Small intestine (tissue), 7 donors: ENCODE data around the gene RASGEF1C. TPM values are rescaled to one million over a fixed set of nuclear protein-coding genes. Genes with fewer than 3 reads are reported as not detected.

Source experiments
- DNase-seq, 2 donors: peaks; one replicate each; pipeline versions ENCODE4 v3.0.0 to v3.0.0-alpha.2; 2013
- FAIRE-seq: peaks from 2 replicates; lab custom pipeline; 2012; peaks lifted over from hg19 to GRCh38; lab: Jason Lieb, UNC
- H3K27ac ChIP-seq, 3 donors: one replicate each; pipeline ENCODE4 v1.5.1; 2013; ENCODE audit warnings: low read length in 2 of 3, mild to moderate bottlenecking in 2 of 3, control low read depth in 1 of 3, inconsistent platforms in 1 of 3, low read depth in 1 of 3, moderate library complexity in 1 of 3
- H3K27me3 ChIP-seq, 3 donors: one replicate each; pipeline ENCODE4 v1.6.1; 2013; ENCODE audit warnings: low read length in 3 of 3, inconsistent platforms in 1 of 3; ENCODE audit not compliant: control insufficient read depth in 3 of 3, insufficient read depth in 3 of 3
- H3K36me3 ChIP-seq, 3 donors: one replicate each; pipeline ENCODE4 v1.6.1; 2013; ENCODE audit warnings: low read length in 3 of 3, inconsistent platforms in 1 of 3, low read depth in 1 of 3, mild to moderate bottlenecking in 1 of 3, moderate library complexity in 1 of 3; ENCODE audit not compliant: control insufficient read depth in 3 of 3, insufficient read depth in 2 of 3
- H3K4me1 ChIP-seq, 3 donors: one replicate each; pipeline ENCODE4 v1.6.1; 2013; ENCODE audit warnings: low read length in 2 of 3, inconsistent platforms in 1 of 3, low read depth in 1 of 3, mild to moderate bottlenecking in 1 of 3, moderate library complexity in 1 of 3; ENCODE audit not compliant: control insufficient read depth in 3 of 3, insufficient read depth in 2 of 3
- H3K4me3 ChIP-seq, 3 donors: one replicate each; pipeline ENCODE4 v1.5.1; 2013; ENCODE audit warnings: low read length in 3 of 3, control low read depth in 1 of 3, inconsistent platforms in 1 of 3, low read depth in 1 of 3, mild to moderate bottlenecking in 1 of 3, moderate library complexity in 1 of 3
- H3K9me3 ChIP-seq, 2 donors: one replicate each; pipeline ENCODE4 v1.6.1; 2013; ENCODE audit warnings: low read depth in 1 of 2, low read length in 1 of 2; ENCODE audit not compliant: control insufficient read depth in 2 of 2, insufficient read depth in 1 of 2
- WGBS, 3 donors: extraction: QIAGEN DNeasy Blood & Tissue Kit; methylation state at CpG; one replicate each; pipeline ENCODE4 v1.1.7; 2013; 5-methylcytosine and 5-hydroxymethylcytosine counted together
- polyA plus RNA-seq, 4 donors: library from polyadenylated mRNA; stranded (reverse) in 3 of 4; unstranded in 1 of 4; fragments of 200-250 nt in 3 of 4; fragments of 120-200 nt in 1 of 4; gene quantifications; one replicate each; pipeline versions ENCODE4 v1.2.1 to v1.2.3, GENCODE V29; 2013
- donor health status: healthy with polysubstance abuse.
- donor health status: control.
- donor health status: control.
- donor health status: Bipolar disorder and iron deficiency.
- donor health status: healthy.

RASGEF1C gene
- polyA plus RNA-seq, 4 donors, result 0.37 to 0.54 (median 0.40) TPM; not detected in 1

DNA sequence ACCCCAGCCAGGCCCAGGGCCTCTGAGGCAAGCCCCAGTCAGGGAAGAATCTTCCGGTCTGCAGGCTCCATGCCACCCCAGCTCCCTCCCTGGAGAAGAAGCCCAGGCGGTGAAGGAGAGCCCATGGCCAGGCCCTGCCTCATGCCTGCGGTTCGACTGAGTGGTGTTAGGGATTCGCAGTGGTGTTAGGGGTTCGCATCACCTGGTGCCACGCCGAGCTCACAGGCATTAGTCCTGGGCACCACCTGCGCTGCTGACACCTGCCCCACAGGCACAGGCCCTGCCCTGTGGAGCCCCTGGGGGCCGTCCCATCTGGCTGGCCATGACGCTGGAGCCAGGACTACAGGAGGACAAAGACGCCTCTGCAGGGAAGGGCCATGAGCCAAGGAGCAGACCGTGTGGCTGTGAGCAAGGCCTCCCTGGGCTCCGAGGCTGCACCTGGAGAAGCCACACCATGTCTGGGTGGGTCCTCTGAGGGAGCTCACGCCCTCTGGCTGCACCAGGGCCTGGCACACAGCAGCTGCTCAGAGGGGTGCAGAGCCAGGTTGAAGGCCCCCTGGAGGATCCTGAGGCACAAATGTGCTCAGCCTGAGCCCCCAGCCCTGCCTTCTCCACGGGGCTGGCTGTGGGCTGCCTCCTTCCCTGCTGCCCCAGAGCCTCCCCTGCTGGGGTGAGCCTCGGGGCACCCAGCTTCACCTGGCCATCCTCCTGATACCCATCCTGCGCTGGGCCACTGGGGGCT, 109.8 kb downstream of the RASGEF1C start:
- H3K36me3 ChIP-seq, result no peaks in the 10 kb centered on the region

DNA sequence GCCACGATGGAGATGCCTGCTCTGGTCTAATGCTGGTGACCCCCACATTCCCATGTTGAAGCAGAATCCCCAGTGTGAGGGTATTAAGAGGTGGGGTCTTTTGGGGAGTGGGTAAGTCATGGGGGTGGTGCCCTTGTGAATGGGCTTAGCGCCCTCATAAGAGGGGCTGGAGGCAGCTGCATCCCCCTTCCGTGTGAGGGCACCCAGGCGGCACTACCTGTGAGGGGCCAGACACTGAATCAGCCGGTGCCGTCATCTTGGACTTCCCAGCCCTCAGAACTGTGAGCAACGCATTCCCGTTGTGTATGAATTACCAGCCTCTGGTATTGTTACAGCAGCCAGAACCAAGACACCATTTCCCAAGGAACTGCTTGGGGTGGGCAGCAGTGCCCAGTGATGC, 110.5 kb downstream of the RASGEF1C start:
- H3K36me3 ChIP-seq, result no peaks in the 10 kb centered on the region
- no peak overlapping the region for H3K4me3 ChIP-seq
- H3K9me3 ChIP-seq, result no peaks in the 10 kb centered on the region
- H3K4me1 ChIP-seq, result no peaks in the 10 kb centered on the region
- H3K27ac ChIP-seq, result no peak overlapping the region
- no peaks in the 10 kb centered on the region for H3K27me3 ChIP-seq
- FAIRE-seq, result no peak
- WGBS, 3 donors, result 89 to 95% (median 91%) methylated on average over 6 to 8 of the region's 8 CpGs
- DNase-seq, result no peak

More for the DNA sequence above, 109.8 kb downstream of the RASGEF1C start:
- H3K27ac ChIP-seq, result no peak overlapping the region
- no peaks in the 10 kb centered on the region for H3K9me3 ChIP-seq
- DNase-seq, result no peak
- 75 to 82% (median 81%) methylated on average over 18 of the region's 18 CpGs for WGBS, 3 donors
- H3K4me3 ChIP-seq, result no peak overlapping the region
- no peaks in the 10 kb centered on the region for H3K4me1 ChIP-seq
- H3K27me3 ChIP-seq, result peaks cover 0 to under 1% (median 0%) of the 10 kb centered on the region in 3 donors
- FAIRE-seq, result no peak

DNA sequence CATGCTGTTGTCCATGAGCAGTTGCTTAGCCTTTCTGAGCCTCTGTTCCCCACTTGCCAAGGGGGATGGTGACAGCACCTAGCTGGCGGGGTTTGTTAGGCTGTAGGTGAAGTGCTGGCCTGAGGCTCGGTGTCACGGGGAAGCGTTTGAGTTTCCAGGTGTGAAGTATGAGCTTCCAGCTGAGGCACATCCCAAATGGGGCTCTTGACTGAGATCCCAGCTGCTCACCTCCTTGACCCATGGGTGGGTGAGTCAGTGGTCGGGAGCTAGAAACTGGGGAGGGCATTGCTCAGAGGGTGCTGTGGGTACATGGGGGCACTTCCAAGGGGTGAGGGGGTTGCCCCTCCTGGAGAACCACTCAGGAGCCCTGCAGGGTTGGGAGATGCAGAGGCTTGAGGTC, 111.1 kb downstream of the RASGEF1C start:
- no peak overlapping the region for H3K27ac ChIP-seq
- H3K27me3 ChIP-seq, result no peaks in the 10 kb centered on the region
- WGBS, 3 donors, result 88 to 89% (median 89%) methylated on average over 5 of the region's 5 CpGs
- DNase-seq (no peak), FAIRE-seq (no peak)
- H3K9me3 ChIP-seq, result no peaks in the 10 kb centered on the region
- no peak overlapping the region for H3K4me3 ChIP-seq
- H3K4me1 ChIP-seq, result no peaks in the 10 kb centered on the region
- no peaks in the 10 kb centered on the region for H3K36me3 ChIP-seq

DNA sequence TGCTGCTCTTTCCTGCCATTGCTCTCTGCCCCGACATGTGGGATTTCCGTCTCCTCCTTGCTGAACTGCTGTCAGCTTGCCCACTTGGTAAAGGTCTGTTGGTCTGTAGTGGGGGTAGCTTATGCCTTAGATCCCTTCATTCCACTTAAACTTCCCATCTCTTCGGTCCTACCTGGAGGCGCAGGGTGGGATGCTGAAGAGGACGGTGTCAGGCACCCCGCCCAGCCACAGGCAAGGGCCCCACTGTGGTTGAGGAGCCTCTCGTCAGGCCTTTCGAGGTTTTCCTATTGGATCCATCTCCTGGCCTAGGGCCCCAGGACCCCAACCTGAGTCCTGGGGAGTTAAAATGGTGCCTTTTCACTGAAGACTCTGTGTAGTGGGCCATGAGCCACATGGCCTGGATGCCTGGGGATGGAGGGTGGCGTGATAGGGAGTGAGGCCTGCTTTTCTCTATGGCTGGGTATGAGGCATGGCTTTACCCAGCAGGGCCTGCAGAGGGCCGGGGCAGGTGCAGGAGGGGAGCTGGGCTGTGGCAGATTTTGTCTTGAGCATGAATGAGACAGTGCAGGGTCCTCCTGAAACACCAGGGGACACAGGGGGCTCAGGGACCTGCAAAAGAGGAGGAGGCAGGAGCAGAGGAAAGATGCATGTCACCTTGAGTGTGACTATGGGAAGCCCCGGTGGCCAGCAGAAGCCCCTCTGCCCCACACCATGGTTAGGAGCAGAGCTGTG, 111.7 kb downstream of the RASGEF1C start:
- no peaks in the 10 kb centered on the region for H3K9me3 ChIP-seq
- FAIRE-seq (no peak), DNase-seq (no peak)
- H3K27me3 ChIP-seq, result no peaks in the 10 kb centered on the region
- no peaks in the 10 kb centered on the region for H3K36me3 ChIP-seq
- H3K4me1 ChIP-seq, result no peaks in the 10 kb centered on the region
- no peak overlapping the region for H3K4me3 ChIP-seq
- 84 to 91% (median 89%) methylated on average over 11 of the region's 11 CpGs for WGBS, 3 donors
- H3K27ac ChIP-seq, result no peak overlapping the region

DNA sequence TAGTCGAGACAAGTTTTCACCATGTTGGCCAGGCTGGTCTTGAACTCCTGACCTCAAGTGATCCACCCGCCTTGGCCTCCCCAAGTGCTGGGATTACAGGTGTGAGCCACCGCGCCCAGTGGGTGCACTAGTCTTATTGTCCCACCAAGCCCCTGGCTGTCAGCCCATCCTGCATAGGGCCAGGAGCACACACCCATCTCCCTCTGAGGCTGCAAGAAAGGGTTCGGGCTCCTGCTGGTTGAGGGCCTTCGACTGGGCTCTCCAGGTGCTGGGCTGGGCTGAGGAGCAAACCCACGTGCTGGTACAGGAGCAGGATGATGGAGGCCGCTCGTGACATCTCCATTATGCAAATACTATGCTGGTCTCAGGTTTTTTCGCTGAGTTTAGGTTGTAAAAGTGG, 112.4 kb downstream of the RASGEF1C start:
- H3K4me3 ChIP-seq, result no peak overlapping the region
- no peak for FAIRE-seq
- H3K27ac ChIP-seq, result no peak overlapping the region
- H3K4me1 ChIP-seq, result no peaks in the 10 kb centered on the region
- no peaks in the 10 kb centered on the region for H3K27me3 ChIP-seq
- H3K9me3 ChIP-seq, result no peaks in the 10 kb centered on the region
- H3K36me3 ChIP-seq, result no peaks in the 10 kb centered on the region
- DNase-seq, result no peak
- 84 to 88% (median 84%) methylated on average over 10 of the region's 10 CpGs for WGBS, 3 donors

DNA sequence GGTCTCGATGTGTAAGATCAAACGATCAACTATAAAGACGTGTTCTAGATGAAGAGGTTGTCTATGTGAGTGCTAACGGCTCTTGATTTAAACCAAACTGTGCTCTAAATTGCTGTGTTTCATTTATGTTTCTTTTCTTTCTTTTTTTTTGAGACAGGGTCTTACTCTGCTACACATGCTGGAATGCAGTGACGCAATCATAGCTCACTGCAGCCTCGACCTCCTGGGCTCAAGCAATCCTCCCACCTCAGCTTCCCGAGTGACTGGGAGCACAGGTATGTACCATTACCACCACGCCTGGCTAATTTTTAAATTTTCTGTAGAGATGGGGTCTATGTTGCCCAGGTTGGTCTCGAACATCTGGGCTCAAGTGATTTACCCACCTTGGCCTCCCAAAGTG, 113.5 kb downstream of the RASGEF1C start:
- 76 to 82% (median 80%) methylated on average over 9 of the region's 9 CpGs for WGBS, 3 donors
- no peak for DNase-seq
- H3K27ac ChIP-seq, result no peak overlapping the region
- H3K4me3 ChIP-seq, result no peak overlapping the region
- no peak for FAIRE-seq
- no peaks in the 10 kb centered on the region for H3K9me3 ChIP-seq
- peaks cover 0 to 3% (median 0%) of the 10 kb centered on the region in 3 donors for H3K4me1 ChIP-seq
- no peaks in the 10 kb centered on the region for H3K36me3 ChIP-seq
- H3K27me3 ChIP-seq, result no peaks in the 10 kb centered on the region

DNA sequence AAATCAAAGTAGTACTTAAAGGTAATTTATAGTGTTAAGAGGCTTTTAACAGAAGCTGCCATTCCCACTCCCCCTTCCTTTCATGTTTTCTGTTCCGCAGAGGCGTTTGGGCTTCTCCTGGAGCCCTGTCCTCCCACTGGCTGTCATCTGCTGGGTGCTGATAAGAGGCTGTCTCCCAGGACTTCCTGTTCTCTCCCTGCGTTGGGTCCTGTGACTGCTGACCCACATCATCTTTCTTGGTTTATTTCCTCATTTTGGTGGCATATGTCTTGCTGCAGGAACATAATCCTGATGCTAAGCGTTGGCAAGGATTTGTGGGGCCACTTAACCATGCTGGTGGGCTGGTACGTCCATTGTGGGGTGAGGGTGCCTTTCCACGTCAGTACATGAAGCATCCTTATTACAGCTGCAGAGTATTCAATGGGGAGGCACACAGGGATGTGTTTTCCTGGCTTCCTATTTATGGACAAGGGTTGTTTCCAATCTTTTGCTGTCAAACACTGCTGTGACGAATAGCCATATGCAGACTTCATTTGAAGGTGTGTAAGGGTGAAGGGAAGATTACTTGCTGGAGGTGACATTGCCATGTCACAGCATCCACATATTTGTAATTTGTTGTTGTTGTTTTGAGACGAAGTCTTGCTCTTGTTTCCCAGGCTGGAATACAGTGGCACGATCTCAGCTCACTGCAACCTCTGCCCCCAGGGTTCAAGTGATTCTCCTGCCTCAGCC, 115.2 kb downstream of the RASGEF1C start:
- no peaks in the 10 kb centered on the region for H3K27me3 ChIP-seq
- peaks cover 0 to 3% (median 0%) of the 10 kb centered on the region in 3 donors for H3K4me1 ChIP-seq
- no peak overlapping the region for H3K4me3 ChIP-seq
- FAIRE-seq (no peak), DNase-seq (no peak)
- H3K9me3 ChIP-seq, result no peaks in the 10 kb centered on the region
- 61 to 70% (median 69%) methylated on average over 9 of the region's 9 CpGs for WGBS, 3 donors
- H3K27ac ChIP-seq, result no peak overlapping the region
- H3K36me3 ChIP-seq, result no peaks in the 10 kb centered on the region

DNA sequence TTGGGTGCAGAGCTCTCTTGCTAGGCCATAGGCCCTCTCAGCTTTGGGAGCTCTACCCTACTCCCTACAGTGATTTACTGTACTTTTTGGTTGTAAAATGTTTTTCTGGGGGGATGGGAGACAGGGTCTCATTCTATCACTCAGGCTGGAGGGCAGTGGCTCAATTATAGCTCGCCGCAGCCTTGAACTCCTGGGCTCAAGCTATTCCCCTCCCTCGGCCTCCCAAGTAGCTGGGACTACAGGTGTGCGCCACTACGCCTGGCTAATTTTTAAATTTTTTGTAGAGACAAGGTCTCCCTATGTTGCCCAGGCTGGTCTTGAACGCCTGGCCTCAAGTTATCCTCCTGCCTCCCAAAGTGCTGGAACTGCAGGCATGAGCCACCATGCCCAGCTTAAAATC, 115.8 kb downstream of the RASGEF1C start:
- Histone ChIP-seq H3K9me3 (no peaks in the 10 kb centered on the region), H3K27me3 (no peaks in the 10 kb centered on the region), H3K4me1 (peaks cover 0 to 3% (median 0%) of the 10 kb centered on the region in 3 donors), H3K4me3 (no peak overlapping the region), H3K27ac (no peak overlapping the region), H3K36me3 (no peaks in the 10 kb centered on the region)
- 88 to 93% (median 93%) methylated on average over 6 of the region's 6 CpGs for WGBS, 3 donors
- FAIRE-seq (no peak), DNase-seq (no peak)
